Lower leg skin (tissue), 3 donors: ENCODE measurements around the gene SHROOM1.

Experiments
- POLR2A ChIP-seq, 2 donors: fragments of 450-650 bp; IDR thresholded peaks; one replicate each; pipeline ENCODE4 v1.6.1; 2016 to 2017; ENCODE audit warnings: antibody characterized with exemption in 2 of 2, mild to moderate bottlenecking in 1 of 2, moderate library complexity in 1 of 2
- TF ChIP-seq, protein P1 (sequence below), 3 donors: fragments of 450-650 bp; IDR thresholded peaks; one replicate each; pipeline ENCODE4 v1.5.1; 2016; ENCODE audit warnings: antibody characterized with exemption in 3 of 3, mild to moderate bottlenecking in 3 of 3, moderate library complexity in 2 of 3

DNA sequence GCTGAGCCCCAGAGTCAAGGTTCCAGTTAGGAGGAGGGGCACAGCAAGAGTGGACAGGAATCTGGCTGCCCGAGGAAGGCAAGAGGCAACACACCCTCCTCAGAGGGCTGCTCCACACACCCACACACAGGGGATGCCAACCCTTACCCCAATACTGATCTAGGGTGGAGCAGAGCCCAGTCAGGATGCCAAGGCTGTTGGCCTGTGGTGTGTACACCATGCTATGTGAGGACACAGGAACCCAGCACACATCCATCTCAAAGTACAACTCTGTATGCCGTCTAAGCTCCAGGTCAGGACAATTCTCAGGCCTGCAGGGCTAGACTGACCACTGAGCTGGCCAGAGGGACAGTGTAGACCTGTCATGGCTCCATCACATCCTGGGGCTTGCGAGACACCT is 56.0 kb downstream of the SHROOM1 start:
- TF ChIP-seq, protein P1, sequence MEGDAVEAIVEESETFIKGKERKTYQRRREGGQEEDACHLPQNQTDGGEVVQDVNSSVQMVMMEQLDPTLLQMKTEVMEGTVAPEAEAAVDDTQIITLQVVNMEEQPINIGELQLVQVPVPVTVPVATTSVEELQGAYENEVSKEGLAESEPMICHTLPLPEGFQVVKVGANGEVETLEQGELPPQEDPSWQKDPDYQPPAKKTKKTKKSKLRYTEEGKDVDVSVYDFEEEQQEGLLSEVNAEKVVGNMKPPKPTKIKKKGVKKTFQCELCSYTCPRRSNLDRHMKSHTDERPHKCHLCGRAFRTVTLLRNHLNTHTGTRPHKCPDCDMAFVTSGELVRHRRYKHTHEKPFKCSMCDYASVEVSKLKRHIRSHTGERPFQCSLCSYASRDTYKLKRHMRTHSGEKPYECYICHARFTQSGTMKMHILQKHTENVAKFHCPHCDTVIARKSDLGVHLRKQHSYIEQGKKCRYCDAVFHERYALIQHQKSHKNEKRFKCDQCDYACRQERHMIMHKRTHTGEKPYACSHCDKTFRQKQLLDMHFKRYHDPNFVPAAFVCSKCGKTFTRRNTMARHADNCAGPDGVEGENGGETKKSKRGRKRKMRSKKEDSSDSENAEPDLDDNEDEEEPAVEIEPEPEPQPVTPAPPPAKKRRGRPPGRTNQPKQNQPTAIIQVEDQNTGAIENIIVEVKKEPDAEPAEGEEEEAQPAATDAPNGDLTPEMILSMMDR (IDR thresholded peaks at IDR 0.05), result no peak
- no peak for TF ChIP-seq POLR2A (IDR thresholded peaks at IDR 0.05)
